Measurements from ENCODE around the gene DLX1.

DLX1 gene

GRCh38 chr2:172052000-172052983 is 33.0 kb upstream of the DLX1 start (continued):
- no peak for TF ChIP-seq ZNF37A (tag by site-specific recombination; IDR thresholded peaks at IDR 0.05)
- no peak for TF ChIP-seq ZNF26 (tag by site-specific recombination; IDR thresholded peaks at IDR 0.05)
- TF ChIP-seq ZNF600 (tag by site-specific recombination; IDR thresholded peaks at IDR 0.05): 0 out of 2 replicates have a peak, but pooled peaks have one; percentile 37
- 0 out of 2 replicates have a peak, but pooled peaks have one; percentile 15 for TF ChIP-seq PATZ1 (tag by site-specific recombination; IDR thresholded peaks at IDR 0.05)
- TF ChIP-seq KLF9 (tag by site-specific recombination; IDR thresholded peaks at IDR 0.05; ENCODE audit: low read depth): no peak
- no peak for TF ChIP-seq ZNF76 (tag by site-specific recombination; IDR thresholded peaks at IDR 0.05; ENCODE audit: borderline replicate concordance, low read depth)
- no peak for TF ChIP-seq ZNF146 (tag by site-specific recombination; IDR thresholded peaks at IDR 0.05)

- CTCF ChIA-PET: interaction anchor here (0.7 to 1.9 kb wide), 2 partner anchors 16 to 42 kb away, joined by 3 to 4 read pairs; no protein-coding TSS in a partner anchor
- H3K4me3 ChIP-seq (ENCODE audit: low read depth, low read length): no peak overlapping the region
- peaks cover 14% of the 10 kb centered on the region for H3K4me1 ChIP-seq (ENCODE audit: control insufficient read depth, insufficient read depth, low read length)
- no peaks in the 10 kb centered on the region for H3K9me3 ChIP-seq (ENCODE audit: control insufficient read depth, insufficient read depth, low read depth, low read length)
- H3K36me3 ChIP-seq (ENCODE audit: control insufficient read depth in 2 of 2, insufficient read depth in 1 of 2, low read length in 2 of 2): no peaks in the 10 kb centered on the region
- H3K27ac ChIP-seq (ENCODE audit: extremely low read depth, low read depth, low read length): no peak overlapping the region
- POLR2A ChIA-PET: interaction anchor here (1.9 to 2.4 kb wide), 2 partner anchors 31 to 43 kb away, joined by 16 read pairs; partner anchors contain the start of gene DLX1
- no peak for TF ChIP-seq ZBTB1 (tag by site-specific recombination; IDR thresholded peaks at IDR 0.05)
- TF ChIP-seq ZBTB8A (tag by site-specific recombination; IDR thresholded peaks at IDR 0.05): peak; percentile 38; the same call in 1 of the 2 replicates
- no peak for TF ChIP-seq ZBTB11 (tag by site-specific recombination; conservative IDR thresholded peaks at IDR 0.05; ENCODE audit: low read depth)
- peak; percentile 15; the same call in 1 of the 2 replicates for TF ChIP-seq ZNF580 (tag by site-specific recombination; IDR thresholded peaks at IDR 0.05)
- peak; percentile 51; the same call in 1 of the 2 replicates for TF ChIP-seq OSR2 (tag by site-specific recombination; IDR thresholded peaks at IDR 0.05)
- no peak for TF ChIP-seq ZNF391 (tag by site-specific recombination; IDR thresholded peaks at IDR 0.05; ENCODE audit: borderline replicate concordance, low read depth)
- no peak for TF ChIP-seq SCRT2 (tag by site-specific recombination; IDR thresholded peaks at IDR 0.05)
- TF ChIP-seq ZSCAN30 (tag by site-specific recombination; IDR thresholded peaks at IDR 0.05): 0 out of 2 replicates have a peak, but pooled peaks have one; percentile 28
- TF ChIP-seq ZNF792 (tag by site-specific recombination; IDR thresholded peaks at IDR 0.05): no peak
- peak; percentile 40; the same call in 1 of the 2 replicates for TF ChIP-seq ZXDB (tag by site-specific recombination; IDR thresholded peaks at IDR 0.05)
- peak; percentile 36; the same call in 1 of the 2 replicates for TF ChIP-seq GLI2 (tag by site-specific recombination; IDR thresholded peaks at IDR 0.05; ENCODE audit: borderline replicate concordance, low read depth)
- TF ChIP-seq ZNF366 (tag by site-specific recombination; conservative IDR thresholded peaks at IDR 0.05): peak; percentile 58; the same call in 1 of the 2 replicates
- no peak for TF ChIP-seq OVOL3 (tag by site-specific recombination; IDR thresholded peaks at IDR 0.05)
- TF ChIP-seq ZNF843 (tag by site-specific recombination; IDR thresholded peaks at IDR 0.05): peak; percentile 91
- TF ChIP-seq PRDM4 (tag by site-specific recombination; IDR thresholded peaks at IDR 0.05): peak; percentile 69
- no peak for TF ChIP-seq HOXA7 (CRISPR knock-in tag; IDR thresholded peaks at IDR 0.05; ENCODE audit: borderline replicate concordance)
- TF ChIP-seq ZNF19 (tag by site-specific recombination; IDR thresholded peaks at IDR 0.05; ENCODE audit: low read depth): no peak
- TF ChIP-seq ZNF155 (tag by site-specific recombination; IDR thresholded peaks at IDR 0.05): no peak
- no peak for TF ChIP-seq ZNF548 (tag by site-specific recombination; IDR thresholded peaks at IDR 0.05)
These were observed 31.8 kb upstream of the DLX1 start for GRCh38 chr2:172053486-172053885.
